HFFc6 (cell line): Measurements from ENCODE around the gene ZNF790. TPM values are rescaled to one million over a fixed set of nuclear protein-coding genes. Genes with fewer than 3 reads are reported as not detected.
"Not testable (repeated sequence)": the region's sequence is repeated elsewhere in the genome, so short reads cannot be mapped to it uniquely, and the experiment has no call there.

ENCODE experiments used
- DNase-seq: peaks from one replicate; pipeline ENCODE4 v3.0.0-alpha.2; 2018
- H3K27ac Mint-ChIP-seq: 2 replicates; pipeline ENCODE4 v1.8.0; 2020; ENCODE audit warnings: mild to moderate bottlenecking, mixed read lengths
- H3K27me3 Mint-ChIP-seq: 2 replicates; pipeline ENCODE4 v1.8.0; 2021; ENCODE audit warnings: mild to moderate bottlenecking, moderate library complexity, mixed read lengths; ENCODE audit not compliant: insufficient read depth
- H3K36me3 Mint-ChIP-seq: 2 replicates; pipeline ENCODE4 v1.8.0; 2021; ENCODE audit warnings: low read depth, mixed read lengths
- H3K4me1 Mint-ChIP-seq: 2 replicates; pipeline ENCODE4 v1.8.0; 2020; ENCODE audit warnings: low read depth, mixed read lengths
- H3K4me3 Mint-ChIP-seq: 2 replicates; pipeline ENCODE4 v1.8.0; 2020; ENCODE audit warnings: mild to moderate bottlenecking, moderate library complexity, mixed read lengths
- H3K9me3 Mint-ChIP-seq: 2 replicates; pipeline ENCODE4 v1.8.0; 2020; ENCODE audit warnings: mild to moderate bottlenecking, mixed read lengths
- CTCF ChIP-seq: fragments of 200-600 bp; sonication (generic); IDR thresholded peaks from 2 replicates; pipeline ENCODE4 v1.5.0; 2021; ENCODE audit warnings: antibody characterized with exemption, mild to moderate bottlenecking
- total RNA-seq, 6 experiments: library from RNA; stranded (reverse); fragmentation: NEBNext Ultra II Directional; extraction: Animal tissue kit (Norgen Biotek cat#: 25700); gene quantifications; 2 replicates in 1 of 6; 3 replicates in 5 of 6; pipeline ENCODE4 v1.2.3, GENCODE V29; 2021

The ZNF790 gene
- total RNA-seq, 6 experiments from 2014 or later: 2.5 to 3.8 (median 3.0) TPM

- Mint-ChIP-seq H3K27me3 (no peaks in the 10 kb centered on the region; the same call in 1 of the 2 replicates), H3K27ac (no peak overlapping the region), H3K4me1 (no peaks in the 10 kb centered on the region), H3K9me3 (peaks cover 91% of the 10 kb centered on the region), H3K4me3 (no peak overlapping the region), H3K36me3 (peaks cover 85% of the 10 kb centered on the region)
- DNase-seq: no peak
- TF ChIP-seq CTCF: no peak
Observed at GRCh38 chr19:36821758-36822157, 16.4 kb downstream of the ZNF790 start.

- DNase-seq: no peak
- no peaks in the 10 kb centered on the region for H3K4me1 Mint-ChIP-seq
- H3K9me3 Mint-ChIP-seq: peaks cover 93% of the 10 kb centered on the region
- no peak for TF ChIP-seq CTCF
- H3K27ac Mint-ChIP-seq: no peak overlapping the region
- H3K4me3 Mint-ChIP-seq: no peak overlapping the region
- no peaks in the 10 kb centered on the region; the same call in 1 of the 2 replicates for H3K27me3 Mint-ChIP-seq
- H3K36me3 Mint-ChIP-seq: peaks cover 81% of the 10 kb centered on the region
Observed at GRCh38 chr19:36819130-36819630, 19.0 kb downstream of the ZNF790 start.

GRCh38 chr19:36807029-36807428, 31.2 kb downstream of the ZNF790 start:
- Mint-ChIP-seq H3K4me3 (no peak overlapping the region), H3K9me3 (peaks cover 74% of the 10 kb centered on the region), H3K4me1 (no peaks in the 10 kb centered on the region), H3K27me3 (no peaks in the 10 kb centered on the region), H3K36me3 (peaks cover 65% of the 10 kb centered on the region), H3K27ac (no peak overlapping the region)
- TF ChIP-seq CTCF: no peak
- no peak for DNase-seq

GRCh38 chr19:36805364-36805763, 32.8 kb downstream of the ZNF790 start:
- Mint-ChIP-seq H3K27me3 (no peaks in the 10 kb centered on the region; the same call in 1 of the 2 replicates), H3K36me3 (peaks cover 62% of the 10 kb centered on the region), H3K4me3 (no peak overlapping the region), H3K4me1 (no peaks in the 10 kb centered on the region), H3K9me3 (peaks cover 70% of the 10 kb centered on the region), H3K27ac (no peak overlapping the region)
- TF ChIP-seq CTCF: peak; percentile 2; the same call in 1 of the 2 replicates
- no peak for DNase-seq

- DNase-seq: no peak
- peaks cover 54% of the 10 kb centered on the region for H3K36me3 Mint-ChIP-seq
- peaks cover 1% of the 10 kb centered on the region for H3K27me3 Mint-ChIP-seq
- peak overlapping the region; percentile 87 for H3K4me3 Mint-ChIP-seq
- TF ChIP-seq CTCF: no peak
- peak overlapping the region; percentile 67 for H3K27ac Mint-ChIP-seq
- H3K9me3 Mint-ChIP-seq: peaks cover 79% of the 10 kb centered on the region
- no peaks in the 10 kb centered on the region for H3K4me1 Mint-ChIP-seq
Observed at GRCh38 chr19:36797786-36798108, 40.4 kb downstream of the ZNF790 start.

GRCh38 chr19:36796714-36796992, 41.5 kb downstream of the ZNF790 start:
- Mint-ChIP-seq H3K9me3 (peaks cover 81% of the 10 kb centered on the region), H3K36me3 (peaks cover 57% of the 10 kb centered on the region), H3K27ac (no peak overlapping the region), H3K4me1 (no peaks in the 10 kb centered on the region), H3K4me3 (peak overlapping the region; percentile 87; the same call in 1 of the 2 replicates), H3K27me3 (peaks cover 1% of the 10 kb centered on the region)
- no peak for DNase-seq
- TF ChIP-seq CTCF: no peak

- H3K4me3 Mint-ChIP-seq, H3K4me1 Mint-ChIP-seq, H3K27me3 Mint-ChIP-seq, DNase-seq, H3K27ac Mint-ChIP-seq: not testable (repeated sequence)
- H3K9me3 Mint-ChIP-seq: peaks cover 73% of the 10 kb centered on the region
- H3K36me3 Mint-ChIP-seq: peaks cover 22% of the 10 kb centered on the region
Observed at GRCh38 chr19:36791420-36792141, 46.6 kb downstream of the ZNF790 start.
